GM18526 (cell line): ENCODE results near the gene TMEM114.

Experiments
- POLR2A ChIP-seq: IDR thresholded peaks from 3 replicates; pipeline ENCODE4 v1.6.1; 2011; ENCODE audit not compliant: insufficient read length; ENCODE audit errors: extremely low read depth

The TMEM114 gene

DNA sequence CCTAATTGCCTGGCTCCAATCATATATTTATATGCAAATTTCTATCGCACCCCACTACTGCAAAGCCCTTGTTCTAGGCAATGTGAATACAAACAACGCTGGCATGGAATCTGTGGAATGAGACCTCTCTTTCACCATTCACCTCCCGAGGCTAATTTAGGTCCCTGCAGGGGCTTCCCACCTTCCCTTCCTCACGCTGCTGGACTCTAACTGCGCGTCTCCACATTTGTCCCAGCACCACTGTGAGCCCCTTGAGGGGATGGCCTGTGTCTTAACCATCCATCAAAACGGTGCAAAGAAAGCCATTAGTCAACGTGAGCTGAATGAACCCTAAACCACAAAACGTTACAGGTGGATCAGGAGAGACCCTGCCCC is 1.6 kb downstream of the TMEM114 start:
- TF ChIP-seq POLR2A, result no peak

DNA sequence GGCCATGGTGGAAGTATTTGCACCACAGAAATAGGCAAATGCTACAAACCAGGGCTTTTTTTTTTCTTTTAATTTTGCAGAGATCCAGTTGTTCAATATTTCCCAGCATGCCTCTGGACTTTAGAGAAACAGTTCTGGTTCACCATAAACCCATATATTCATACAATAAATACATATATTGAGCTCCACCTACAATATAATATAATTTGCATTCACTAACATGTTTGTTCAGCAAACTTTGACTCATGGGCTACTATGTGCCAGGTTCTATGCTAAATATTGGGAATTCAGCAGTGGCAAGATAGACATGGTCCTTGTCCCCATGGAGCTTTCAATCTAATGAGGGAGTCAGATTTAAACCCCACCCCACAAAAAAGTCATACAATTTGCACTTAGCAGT is 3.2 kb downstream of the TMEM114 start:
- TF ChIP-seq POLR2A, result no peak

DNA sequence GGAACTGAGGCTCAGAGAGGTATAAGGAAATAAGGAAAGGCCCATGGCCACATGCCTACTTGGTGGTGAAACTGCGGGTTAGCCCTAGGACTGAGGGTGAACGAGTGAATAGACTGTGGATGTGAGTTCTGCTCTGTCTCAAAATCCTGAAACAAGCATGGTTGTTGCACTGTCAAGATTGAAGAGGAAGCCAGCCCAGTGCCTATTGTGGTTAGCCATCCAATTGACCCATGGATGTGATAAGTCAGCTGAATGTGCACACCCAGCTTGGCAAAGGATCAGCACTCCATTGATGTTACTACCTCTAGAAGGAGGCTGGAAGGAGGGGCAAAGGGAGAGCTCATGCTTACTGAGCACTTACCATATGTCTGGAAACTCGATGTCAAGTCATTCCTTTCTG is 4.5 kb downstream of the TMEM114 start:
- TF ChIP-seq POLR2A, result no peak

DNA sequence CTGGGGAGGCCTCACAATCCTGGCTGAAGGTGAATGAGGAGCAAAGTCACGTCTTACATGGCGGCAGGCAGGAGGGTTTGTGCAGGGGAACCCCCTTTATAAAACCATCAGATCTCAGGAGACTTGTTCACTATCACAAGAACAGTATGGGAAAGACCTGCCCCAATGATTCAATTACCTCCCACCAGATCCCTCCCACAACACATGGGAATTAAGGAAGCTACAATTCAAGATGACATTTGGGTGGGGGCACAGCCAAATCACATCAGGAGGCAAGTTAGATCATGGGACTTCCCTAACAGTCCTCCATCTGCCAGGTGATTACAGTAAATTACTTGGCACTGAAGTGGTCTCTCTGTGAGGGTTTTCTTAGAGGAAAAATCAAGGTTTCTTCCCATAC is 5.3 kb downstream of the TMEM114 start:
- no peak for TF ChIP-seq POLR2A

DNA sequence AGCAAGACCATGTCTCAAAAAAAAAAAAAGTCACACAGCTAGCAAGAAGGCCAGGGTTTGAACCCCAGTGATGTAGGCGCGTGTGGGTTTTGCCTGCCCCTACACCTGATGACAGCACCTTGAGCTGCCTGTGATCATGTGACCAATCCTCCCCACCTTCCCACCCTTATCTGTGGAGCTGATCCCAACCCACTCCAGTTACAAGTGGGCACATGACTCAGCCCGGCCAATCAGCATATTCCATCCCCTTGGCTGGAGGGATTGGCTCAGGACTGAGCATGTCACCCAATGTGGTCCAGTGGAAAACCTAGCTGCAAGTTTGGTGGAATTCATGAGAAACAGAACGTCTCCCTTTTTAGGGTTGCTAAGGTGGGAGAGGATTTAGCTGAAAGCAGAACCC is 6.6 kb downstream of the TMEM114 start:
- TF ChIP-seq POLR2A, result no peak

- TF ChIP-seq POLR2A, result no peak
These were observed 7.1 kb downstream of the TMEM114 start for GRCh38 chr16:8583199-8583598.

DNA sequence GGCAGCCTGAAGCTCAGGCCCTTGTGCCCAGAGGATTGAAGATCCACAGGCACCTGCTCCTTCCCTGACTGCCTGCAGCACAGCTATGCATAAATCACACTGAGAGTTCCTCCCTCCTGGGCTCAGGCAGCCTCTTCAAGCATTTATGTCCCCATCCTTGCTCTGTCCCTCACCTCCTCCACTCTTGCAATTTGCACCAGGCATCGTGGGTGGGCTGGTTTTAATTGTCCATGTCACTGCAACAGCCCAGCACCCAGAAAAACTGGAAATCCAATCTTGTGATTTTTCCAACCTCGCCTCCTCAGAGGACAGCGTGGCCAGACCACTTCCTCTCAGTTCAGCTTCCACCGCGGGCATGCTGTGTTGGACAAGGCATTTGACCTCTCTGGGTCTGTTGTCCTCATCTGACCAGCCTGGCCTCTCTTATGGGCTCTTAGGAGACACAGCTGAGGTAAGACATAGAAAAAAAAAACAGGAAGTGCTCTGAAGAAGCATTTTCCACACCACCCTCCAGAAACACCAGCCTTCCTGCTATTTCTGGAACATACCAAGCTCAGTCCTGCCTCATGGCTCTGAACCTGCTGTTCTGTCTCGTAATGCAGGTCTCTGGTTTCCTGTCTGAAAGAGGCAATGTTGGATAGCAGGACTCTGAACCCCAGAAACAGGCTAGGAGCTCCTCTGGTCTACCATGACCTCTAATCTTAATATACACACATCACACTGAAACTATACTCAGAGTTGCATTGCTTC is 8.3 kb downstream of the TMEM114 start:
- no peak for TF ChIP-seq POLR2A

- no peak for TF ChIP-seq POLR2A
These were observed 10.8 kb downstream of the TMEM114 start for GRCh38 chr16:8579559-8579958.

GRCh38 chr16:8577678-8578304 is 12.5 kb downstream of the TMEM114 start:
- no peak for TF ChIP-seq POLR2A

DNA sequence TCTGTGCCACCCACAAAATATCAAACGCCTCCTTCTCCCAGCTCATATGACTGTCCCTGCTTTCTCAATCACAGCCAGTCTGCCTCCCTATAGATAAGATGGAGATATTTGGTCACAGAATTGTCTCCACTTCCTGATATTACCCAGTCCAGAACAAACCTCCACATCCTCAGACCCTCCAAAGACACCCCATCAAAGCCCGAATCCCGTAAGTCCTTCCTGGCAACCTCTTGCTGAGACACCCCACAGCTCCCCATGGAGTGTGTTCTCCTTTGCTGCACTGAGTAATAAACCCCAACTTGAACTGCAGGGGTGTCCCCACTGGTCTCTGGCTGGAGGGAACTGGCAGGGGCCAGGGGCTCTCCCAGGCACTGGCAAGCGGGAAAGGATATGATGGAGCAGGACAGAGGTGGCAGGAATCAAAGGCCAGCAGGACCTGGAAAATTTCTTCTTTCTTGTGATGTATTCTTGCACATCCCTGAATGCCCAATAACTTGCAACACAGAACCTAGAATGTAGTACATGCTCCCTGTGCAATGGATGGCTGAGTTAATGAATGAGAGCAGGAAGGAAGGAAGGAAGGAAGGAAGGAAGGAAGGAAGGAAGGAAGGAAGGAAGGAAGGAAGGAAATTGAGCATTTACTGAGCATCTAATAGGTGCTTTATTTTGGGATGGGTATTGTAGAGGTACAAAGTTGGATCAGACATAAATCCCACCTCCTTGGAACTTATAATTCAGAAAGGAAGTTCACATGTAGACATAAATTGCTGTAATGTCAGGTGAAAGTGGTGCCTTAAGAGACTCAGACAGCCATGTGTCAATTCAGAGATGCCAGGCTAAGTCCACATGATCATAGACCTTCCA is 13.9 kb downstream of the TMEM114 start:
- no peak for TF ChIP-seq POLR2A

DNA sequence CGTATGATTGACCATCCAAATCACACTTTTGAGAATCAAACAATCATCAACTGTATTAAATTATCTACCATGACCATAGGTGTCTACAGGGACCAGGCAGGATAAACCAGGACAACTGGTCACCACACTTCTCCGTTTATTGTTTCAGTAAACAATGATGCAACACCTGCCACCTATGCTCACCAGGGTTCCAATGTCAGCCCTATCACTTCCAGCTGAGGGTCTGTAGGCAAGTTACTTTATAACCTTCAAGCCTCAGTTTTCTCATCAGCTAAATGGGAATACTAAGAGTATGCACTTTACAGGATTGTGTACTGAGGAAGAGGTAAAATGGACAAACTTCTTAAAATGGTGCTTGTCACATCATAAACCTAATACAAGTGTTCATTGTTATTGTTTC is 14.9 kb downstream of the TMEM114 start:
- no peak for TF ChIP-seq POLR2A

- TF ChIP-seq POLR2A, result no peak
These were observed 17.2 kb downstream of the TMEM114 start for GRCh38 chr16:8572919-8573724.

DNA sequence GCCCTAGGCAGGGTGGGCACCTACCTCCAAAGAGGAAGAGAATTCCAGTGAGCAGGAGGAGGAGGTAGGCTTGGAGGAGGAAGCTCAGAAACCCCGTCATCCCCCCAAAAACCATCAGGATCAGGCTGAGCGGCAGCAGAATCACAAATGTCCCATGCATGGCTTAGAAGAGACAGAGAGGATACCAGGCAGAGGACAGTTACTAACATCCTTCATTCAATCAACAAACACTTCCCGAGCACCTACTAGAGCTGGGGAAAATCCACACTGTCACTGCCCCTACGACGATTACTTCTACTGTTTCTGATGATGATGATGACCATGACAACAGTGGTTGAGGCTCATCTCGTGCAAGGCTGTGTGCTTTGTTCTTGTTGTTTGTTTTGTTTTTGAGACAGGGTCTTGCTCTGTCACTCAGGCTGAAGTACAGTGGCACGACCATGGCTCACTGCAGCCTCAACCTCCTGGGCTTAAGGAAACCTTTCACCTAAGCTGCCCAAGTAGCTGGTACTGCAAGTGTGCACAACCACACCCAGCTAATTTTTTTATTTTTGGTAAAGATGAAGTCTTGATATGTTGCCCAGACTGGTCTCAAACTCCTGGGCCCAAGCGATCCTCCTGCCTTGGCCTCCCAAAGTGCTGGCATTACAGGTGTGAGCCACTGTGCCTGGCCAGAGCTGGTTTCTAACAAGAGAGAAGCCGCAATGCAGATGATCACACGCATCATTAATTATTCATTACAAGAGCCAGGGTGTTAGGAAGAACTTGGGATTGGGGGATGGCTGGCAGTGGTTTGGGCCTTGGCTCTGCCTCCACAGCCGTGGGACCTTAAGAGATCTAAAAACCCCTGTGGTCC is 18.0 kb downstream of the TMEM114 start:
- TF ChIP-seq POLR2A, result no peak

GRCh38 chr16:8571061-8571596 is 19.2 kb downstream of the TMEM114 start:
- no peak for TF ChIP-seq POLR2A
